Measurements from ENCODE around the gene HOGA1.

HOGA1 gene

DNA sequence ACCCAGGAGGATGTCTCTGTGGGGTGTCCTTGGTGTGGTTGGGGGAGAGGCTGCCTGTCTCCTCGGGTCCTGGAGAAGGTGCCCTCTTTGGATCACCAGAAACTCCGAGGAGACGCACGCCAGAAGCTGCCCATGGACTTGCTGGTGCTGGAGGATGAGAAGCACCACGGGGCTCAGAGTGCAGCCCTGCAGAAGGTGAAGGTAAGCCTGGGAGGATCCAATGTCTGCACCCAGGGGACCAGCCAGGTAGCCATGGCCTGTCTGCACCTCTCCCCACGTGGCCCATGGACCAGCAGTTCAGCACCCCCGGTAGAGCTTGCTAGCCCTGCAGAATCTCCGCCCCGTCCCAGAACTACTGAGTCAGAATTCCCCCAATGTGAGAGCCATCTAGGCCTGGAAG lies 6.5 kb upstream of the HOGA1 start:
- Histone ChIP-seq H3K4me3 (no peak overlapping the region), H3K27ac (no peak overlapping the region)
- no peak for TF ChIP-seq CTCF (IDR thresholded peaks at IDR 0.05)
- DNase-seq (ENCODE audit: low spot score): no peak

DNA sequence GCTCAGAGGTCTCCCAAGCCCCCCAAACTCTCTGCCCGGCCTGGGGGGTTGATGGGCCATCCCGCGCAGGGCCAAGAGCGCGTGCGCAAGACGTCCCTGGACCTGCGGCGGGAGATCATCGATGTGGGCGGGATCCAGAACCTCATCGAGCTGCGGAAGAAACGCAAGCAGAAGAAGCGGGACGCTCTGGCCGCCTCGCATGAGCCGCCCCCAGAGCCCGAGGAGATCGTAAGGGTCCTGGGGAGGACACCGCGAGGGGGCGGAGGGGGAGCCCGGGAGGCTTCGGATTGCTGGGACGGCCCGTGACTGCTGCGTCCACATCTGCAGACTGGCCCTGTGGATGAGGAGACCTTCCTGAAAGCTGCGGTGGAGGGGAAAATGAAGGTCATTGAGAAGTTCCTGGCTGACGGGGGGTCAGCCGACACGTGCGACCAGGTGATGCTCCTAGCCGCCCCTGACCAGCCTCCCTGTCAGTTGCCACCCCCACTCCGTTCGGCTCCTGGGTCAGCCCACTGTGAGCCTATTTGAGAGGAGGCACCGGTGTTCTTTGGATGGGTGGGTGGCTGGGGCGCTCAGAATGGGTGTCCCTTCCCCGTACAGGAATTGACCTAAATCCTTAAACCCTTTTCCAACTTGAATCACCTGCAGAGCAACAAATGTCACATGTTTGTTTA lies 5.9 kb upstream of the HOGA1 start:
- Histone ChIP-seq H3K27ac (no peak overlapping the region), H3K4me3 (no peak overlapping the region)
- no peak for TF ChIP-seq CTCF (IDR thresholded peaks at IDR 0.05)
- DNase-seq (ENCODE audit: low spot score): no peak

- no peak overlapping the region for H3K4me3 ChIP-seq
- no peak overlapping the region for H3K27ac ChIP-seq
- DNase-seq (ENCODE audit: low spot score): no peak
- TF ChIP-seq CTCF (IDR thresholded peaks at IDR 0.05): no peak
Measured at GRCh38 chr10:97580421-97581367, 3.5 kb upstream of the HOGA1 start.

GRCh38 chr10:97582169-97582568 lies 2.0 kb upstream of the HOGA1 start:
- no peak overlapping the region for H3K4me3 ChIP-seq
- TF ChIP-seq CTCF (IDR thresholded peaks at IDR 0.05): no peak
- H3K27ac ChIP-seq: no peak overlapping the region
- DNase-seq (ENCODE audit: low spot score): no peak

DNA sequence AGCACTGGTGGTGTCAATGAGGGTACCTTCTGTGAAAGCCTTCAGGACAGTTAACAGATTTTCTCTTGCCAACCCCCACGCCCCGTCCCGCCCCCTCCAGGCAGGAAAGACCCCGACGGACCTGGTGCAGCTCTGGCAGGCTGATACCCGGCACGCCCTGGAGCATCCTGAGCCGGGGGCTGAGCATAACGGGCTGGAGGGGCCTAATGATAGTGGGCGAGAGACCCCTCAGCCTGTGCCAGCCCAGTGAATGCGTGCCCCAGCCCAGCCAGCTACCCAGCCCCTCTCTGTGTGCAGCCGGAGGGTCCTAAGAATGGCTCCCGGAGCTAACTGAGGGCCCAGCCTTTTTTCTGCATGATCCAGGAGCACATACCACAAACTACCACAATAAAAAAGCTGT lies 713 bp upstream of the HOGA1 start:
- TF ChIP-seq CTCF (IDR thresholded peaks at IDR 0.05): no peak
- no peak for DNase-seq (ENCODE audit: low spot score)
- Histone ChIP-seq H3K4me3 (no peak overlapping the region), H3K27ac (peak overlapping the region in 1 of 2 donors; percentile 63)

DNA sequence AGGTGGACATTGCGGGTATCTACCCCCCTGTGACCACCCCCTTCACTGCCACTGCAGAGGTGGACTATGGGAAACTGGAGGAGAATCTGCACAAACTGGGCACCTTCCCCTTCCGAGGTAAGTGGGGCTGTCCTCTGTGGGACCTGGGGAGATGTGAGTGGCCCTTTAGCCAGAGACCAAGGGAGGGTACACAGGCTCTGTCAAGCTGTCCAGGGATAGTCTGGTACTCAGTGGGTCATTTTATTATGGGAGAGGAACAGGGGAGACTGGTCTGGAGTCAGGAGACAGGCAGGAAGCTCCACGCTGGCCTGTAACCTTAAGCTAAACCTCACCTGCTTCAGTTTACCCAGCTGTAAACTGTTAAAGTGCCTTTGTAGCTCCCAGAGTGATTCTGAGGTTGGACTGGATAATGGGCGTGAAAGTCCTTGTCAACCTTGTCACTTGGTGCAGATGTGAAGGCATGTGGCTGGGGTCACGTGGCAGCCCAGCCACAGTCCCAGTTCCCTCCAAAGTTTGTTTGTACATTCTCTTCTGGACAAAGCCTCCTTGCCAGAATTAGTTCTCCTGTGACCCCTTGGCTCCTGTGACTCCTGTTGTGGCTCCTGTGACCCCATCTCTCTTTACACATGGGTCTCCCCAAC lies 729 bp downstream of the HOGA1 start:
- Histone ChIP-seq H3K4me3 (no peak overlapping the region), H3K27ac (peak overlapping the region in 1 of 2 donors; percentile 63)

More for the DNA sequence above, 729 bp downstream of the HOGA1 start:
- TF ChIP-seq CTCF (IDR thresholded peaks at IDR 0.05): no peak
- DNase-seq (ENCODE audit: low spot score): no peak
